Astrocyte of the cerebellum (primary cell): ENCODE data around the gene RNF212.

Experiments
- DNase-seq: peaks from one replicate; pipeline ENCODE4 v3.0.0-alpha.2; 2011; ENCODE audit warnings: low read depth
- H3K4me3 ChIP-seq: 2 replicates; pipeline ENCODE4 v1.5.1; 2011; ENCODE audit warnings: mild to moderate bottlenecking, low read depth, low read length, moderate library complexity
- in situ Hi-C: cut with HindIII; loops from 2 replicates; pipeline ENCODE4 v1.10.0; 2017; ENCODE audit warnings: low sequenced_read_pairs
- TF ChIP-seq, protein P1 (sequence below): IDR thresholded peaks from 2 replicates; pipeline ENCODE4 v1.5.1; 2012; ENCODE audit warnings: low read length, low read depth, moderate library complexity, mild to moderate bottlenecking; ENCODE audit errors: missing control alignments

Gene RNF212

GRCh38 chr4:1032861-1033260 lies 80.5 kb downstream of the RNF212 start:
- H3K4me3 ChIP-seq: no peak overlapping the region
- in situ Hi-C loops: loop anchor here (5.0 kb wide), 1 partner anchor 61 kb away; the partner anchor contains the start of gene DGKQ
- TF ChIP-seq, protein P1, sequence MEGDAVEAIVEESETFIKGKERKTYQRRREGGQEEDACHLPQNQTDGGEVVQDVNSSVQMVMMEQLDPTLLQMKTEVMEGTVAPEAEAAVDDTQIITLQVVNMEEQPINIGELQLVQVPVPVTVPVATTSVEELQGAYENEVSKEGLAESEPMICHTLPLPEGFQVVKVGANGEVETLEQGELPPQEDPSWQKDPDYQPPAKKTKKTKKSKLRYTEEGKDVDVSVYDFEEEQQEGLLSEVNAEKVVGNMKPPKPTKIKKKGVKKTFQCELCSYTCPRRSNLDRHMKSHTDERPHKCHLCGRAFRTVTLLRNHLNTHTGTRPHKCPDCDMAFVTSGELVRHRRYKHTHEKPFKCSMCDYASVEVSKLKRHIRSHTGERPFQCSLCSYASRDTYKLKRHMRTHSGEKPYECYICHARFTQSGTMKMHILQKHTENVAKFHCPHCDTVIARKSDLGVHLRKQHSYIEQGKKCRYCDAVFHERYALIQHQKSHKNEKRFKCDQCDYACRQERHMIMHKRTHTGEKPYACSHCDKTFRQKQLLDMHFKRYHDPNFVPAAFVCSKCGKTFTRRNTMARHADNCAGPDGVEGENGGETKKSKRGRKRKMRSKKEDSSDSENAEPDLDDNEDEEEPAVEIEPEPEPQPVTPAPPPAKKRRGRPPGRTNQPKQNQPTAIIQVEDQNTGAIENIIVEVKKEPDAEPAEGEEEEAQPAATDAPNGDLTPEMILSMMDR: no peak
- DNase-seq: no peak

GRCh38 chr4:1031956-1032795 lies 81.2 kb downstream of the RNF212 start:
- in situ Hi-C loops: loop anchor here (5.0 kb wide), 1 partner anchor 60 kb away; the partner anchor contains the start of gene DGKQ
- no peak for DNase-seq
- TF ChIP-seq, protein P1: no peak
- H3K4me3 ChIP-seq: no peak overlapping the region

DNA sequence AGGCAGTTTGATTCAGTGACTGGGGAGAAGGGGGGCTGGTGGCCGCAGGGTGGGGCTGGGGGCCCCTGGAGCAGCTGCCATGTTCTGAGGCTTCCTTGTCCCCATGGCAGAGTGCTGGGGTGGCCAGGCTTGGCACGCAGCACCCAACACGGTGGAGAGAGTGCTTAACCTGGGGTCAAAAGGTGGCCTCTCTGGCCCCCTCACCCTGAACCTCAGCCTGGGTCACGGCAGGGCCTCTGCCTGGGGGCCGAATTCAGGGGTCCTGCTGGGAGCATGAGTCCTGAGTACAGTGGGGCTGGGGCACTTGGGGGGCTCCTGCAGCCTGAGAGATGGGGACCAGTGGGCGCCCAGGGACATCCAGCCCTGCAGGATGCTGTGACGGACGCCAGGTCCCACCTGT lies 82.0 kb downstream of the RNF212 start:
- no peak overlapping the region for H3K4me3 ChIP-seq
- no peak for DNase-seq
- TF ChIP-seq, protein P1: no peak
- in situ Hi-C loops: loop anchor here (5.0 kb wide), 1 partner anchor 59 kb away; the partner anchor contains the start of gene DGKQ

- DNase-seq: no peak
- in situ Hi-C loops: loop anchor here (5.0 kb wide), 1 partner anchor 58 kb away; the partner anchor contains the start of gene DGKQ
- TF ChIP-seq, protein P1: no peak
- no peak overlapping the region for H3K4me3 ChIP-seq
These were observed 82.8 kb downstream of the RNF212 start for GRCh38 chr4:1030559-1030958.

DNA sequence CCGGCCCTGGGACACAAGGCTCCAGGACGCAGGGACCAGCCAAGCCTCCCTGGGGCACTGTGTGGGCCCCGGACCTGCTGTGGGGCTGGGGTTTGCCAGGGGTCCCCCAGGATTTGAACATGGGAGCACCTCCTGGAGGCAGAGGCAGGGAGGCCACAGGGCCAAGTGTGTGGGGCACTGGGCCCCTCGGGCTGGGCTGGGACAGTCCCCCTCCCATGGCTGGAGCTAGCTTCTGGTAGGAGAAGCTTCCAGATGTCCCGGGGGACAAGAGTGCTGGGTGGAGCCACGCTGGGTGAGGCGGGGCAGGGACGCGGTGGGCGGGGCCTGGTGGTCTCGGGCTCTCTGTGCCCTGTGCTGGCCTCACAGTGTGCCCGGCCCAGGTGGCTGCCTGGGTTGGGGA lies 83.3 kb downstream of the RNF212 start:
- H3K4me3 ChIP-seq: no peak overlapping the region
- no peak for DNase-seq
- TF ChIP-seq, protein P1: no peak
- in situ Hi-C loops: loop anchor here (5.0 kb wide), 1 partner anchor 58 kb away; the partner anchor contains the start of gene DGKQ

GRCh38 chr4:1029529-1029928 lies 83.8 kb downstream of the RNF212 start:
- TF ChIP-seq, protein P1: no peak
- no peak overlapping the region for H3K4me3 ChIP-seq
- DNase-seq: no peak
- in situ Hi-C loops: no loop called here
